Immature natural killer cell (primary cell): ENCODE results near the gene FAM237A. TPM values are rescaled to one million over a fixed set of nuclear protein-coding genes. Genes with fewer than 3 reads are reported as not detected.
A peak's percentile ranks its signal among the peaks of the same experiment; 100 is the strongest.

ENCODE experiments used
- DNase-seq, 3 donors: peaks; one replicate each; pipeline ENCODE4 v3.0.0; 2022; ENCODE audit warnings: mixed read lengths in 1 of 3
- H3K27ac Mint-ChIP-seq, 6 donors: one replicate each; pipeline ENCODE4 v1.8.0; 2020; ENCODE audit warnings: mixed read lengths in 6 of 6, mild to moderate bottlenecking in 5 of 6, inconsistent platforms in 4 of 6, moderate library complexity in 3 of 6
- H3K27me3 Mint-ChIP-seq, 3 donors: one replicate each; pipeline ENCODE4 v1.8.0; 2020 to 2021; ENCODE audit warnings: low read depth in 3 of 3, mild to moderate bottlenecking in 3 of 3, mixed read lengths in 3 of 3, moderate library complexity in 3 of 3, inconsistent platforms in 1 of 3
- H3K36me3 Mint-ChIP-seq, 3 donors: one replicate each; pipeline ENCODE4 v1.8.0; 2020; ENCODE audit warnings: mixed read lengths in 3 of 3, inconsistent platforms in 2 of 3, mild to moderate bottlenecking in 2 of 3
- H3K4me1 Mint-ChIP-seq, 2 donors: one replicate each; pipeline ENCODE4 v1.8.0; 2020; ENCODE audit warnings: inconsistent platforms in 2 of 2, mild to moderate bottlenecking in 2 of 2, mixed read lengths in 2 of 2, moderate library complexity in 1 of 2
- H3K4me3 Mint-ChIP-seq, 5 donors: one replicate each; pipeline ENCODE4 v1.8.0; 2020; ENCODE audit warnings: mild to moderate bottlenecking in 5 of 5, mixed read lengths in 5 of 5, inconsistent platforms in 3 of 5, moderate library complexity in 3 of 5
- H3K9me3 Mint-ChIP-seq, 6 donors: one replicate each; pipeline ENCODE4 v1.8.0; 2020; ENCODE audit warnings: mild to moderate bottlenecking in 6 of 6, mixed read lengths in 6 of 6, inconsistent platforms in 4 of 6, moderate library complexity in 3 of 6
- polyA plus RNA-seq, 3 donors: library from polyadenylated mRNA; unstranded; fragments of 300-500 nt; fragmentation: Illumina TruSeq; gene quantifications; one replicate each; pipeline ENCODE4 v1.2.3, GENCODE V29; 2021

FAM237A gene
- polyA plus RNA-seq, 3 donors from 2014 or later, result not detected

DNA sequence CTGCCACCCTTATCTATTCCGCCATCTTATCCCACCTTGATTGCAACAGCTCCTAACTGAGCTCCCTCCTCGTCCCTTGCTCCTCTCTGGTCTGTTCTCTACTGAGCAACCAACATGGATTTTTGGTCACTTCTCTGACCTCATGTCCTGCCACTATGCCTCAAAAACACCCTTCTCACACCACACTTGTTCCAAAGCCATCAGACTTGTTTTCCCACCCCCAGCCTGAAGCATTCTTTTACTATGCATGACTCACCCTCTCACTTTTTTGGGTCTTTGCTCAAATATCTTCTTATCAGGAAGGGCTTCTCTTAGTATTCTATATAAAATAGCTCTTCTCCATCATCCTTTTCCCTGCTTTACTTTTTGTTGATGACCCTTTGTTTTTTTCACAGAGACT is 2.7 kb upstream of the FAM237A start:
- Mint-ChIP-seq H3K27ac (no peak overlapping the region), H3K27me3 (peaks cover 0 to 10% (median 4%) of the 10 kb centered on the region in 3 donors), H3K9me3 (peaks cover 0 to 2% (median 0%) of the 10 kb centered on the region in 6 donors), H3K4me3 (no peak overlapping the region), H3K4me1 (no peaks in the 10 kb centered on the region), H3K36me3 (no peaks in the 10 kb centered on the region)
- DNase-seq, result no peak

DNA sequence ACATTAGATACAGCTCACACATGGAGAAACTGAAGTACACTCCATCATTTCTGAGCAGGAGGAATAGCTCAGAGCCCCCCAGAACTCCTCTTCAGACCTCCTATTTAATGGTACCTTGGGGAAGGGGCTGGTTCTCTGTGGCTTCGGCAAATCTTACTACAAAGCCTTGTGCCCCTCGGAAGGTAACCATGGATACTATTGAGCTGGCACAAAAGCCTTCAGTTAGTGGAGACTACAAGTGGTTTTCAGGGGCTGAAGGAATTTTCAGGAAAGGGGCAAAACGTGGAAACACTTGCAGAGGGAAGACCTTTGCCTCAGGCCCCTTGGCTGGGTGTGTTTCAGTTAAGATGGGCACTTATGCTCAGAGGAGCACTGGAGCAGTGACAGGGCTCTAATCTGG is 1.1 kb upstream of the FAM237A start:
- Mint-ChIP-seq H3K4me3 (no peak overlapping the region), H3K9me3 (peaks cover 0 to 2% (median 0%) of the 10 kb centered on the region in 6 donors), H3K4me1 (no peaks in the 10 kb centered on the region), H3K27ac (no peak overlapping the region), H3K36me3 (no peaks in the 10 kb centered on the region), H3K27me3 (peaks cover 0 to 9% (median 4%) of the 10 kb centered on the region in 3 donors)
- DNase-seq, result no peak

DNA sequence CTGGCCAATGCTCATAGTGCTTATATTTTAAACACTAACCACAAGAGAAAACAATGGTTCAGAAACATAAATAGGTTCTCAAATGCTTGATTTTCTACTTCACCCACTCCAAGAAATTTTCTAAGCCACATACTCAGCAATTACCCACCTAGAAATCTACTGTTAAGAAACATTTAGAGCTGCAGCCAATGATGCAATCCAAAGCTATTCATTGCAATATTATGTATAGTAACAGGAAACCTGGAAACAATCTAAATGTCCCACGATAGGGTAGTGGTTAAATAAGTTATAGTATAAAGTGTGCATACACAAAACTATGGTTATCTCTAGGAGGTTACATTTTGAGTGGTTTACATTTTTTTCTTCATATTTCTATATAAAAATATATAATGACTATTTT is 5.7 kb downstream of the FAM237A start:
- peaks cover 0 to 5% (median 0%) of the 10 kb centered on the region in 3 donors for H3K27me3 Mint-ChIP-seq
- H3K4me1 Mint-ChIP-seq, result no peaks in the 10 kb centered on the region
- H3K36me3 Mint-ChIP-seq, result no peaks in the 10 kb centered on the region
- no peak overlapping the region for H3K4me3 Mint-ChIP-seq
- peaks cover 0 to 2% (median 0%) of the 10 kb centered on the region in 6 donors for H3K9me3 Mint-ChIP-seq
- DNase-seq, result no peak
- H3K27ac Mint-ChIP-seq, result no peak overlapping the region

DNA sequence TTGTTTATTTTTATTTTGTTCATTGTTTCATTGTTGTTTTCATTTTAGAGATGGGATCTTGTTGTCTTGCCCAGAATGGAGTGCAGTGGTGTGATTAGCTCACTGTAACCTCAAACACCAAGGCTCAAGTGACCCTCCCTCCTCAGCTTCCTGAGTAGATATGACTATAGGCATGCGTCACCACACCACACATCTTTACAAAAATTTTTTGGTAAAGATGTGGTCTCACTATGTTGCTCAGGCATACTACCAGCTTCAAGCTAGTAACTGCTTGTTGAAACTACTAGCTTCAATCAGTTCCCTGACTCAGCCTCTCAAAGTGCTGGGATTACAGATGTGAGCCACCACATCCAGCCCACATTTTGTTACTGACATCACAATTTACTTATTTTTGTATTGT is 14.8 kb downstream of the FAM237A start:
- H3K27me3 Mint-ChIP-seq, result peaks cover 0 to 13% (median 9%) of the 10 kb centered on the region in 3 donors
- peaks cover 0 to 13% (median 7%) of the 10 kb centered on the region in 6 donors for H3K9me3 Mint-ChIP-seq
- no peak overlapping the region for H3K4me3 Mint-ChIP-seq
- no peaks in the 10 kb centered on the region for H3K4me1 Mint-ChIP-seq
- H3K36me3 Mint-ChIP-seq, result peaks cover 0 to 5% (median 0%) of the 10 kb centered on the region in 3 donors
- H3K27ac Mint-ChIP-seq, result no peak overlapping the region
- DNase-seq, result no peak

DNA sequence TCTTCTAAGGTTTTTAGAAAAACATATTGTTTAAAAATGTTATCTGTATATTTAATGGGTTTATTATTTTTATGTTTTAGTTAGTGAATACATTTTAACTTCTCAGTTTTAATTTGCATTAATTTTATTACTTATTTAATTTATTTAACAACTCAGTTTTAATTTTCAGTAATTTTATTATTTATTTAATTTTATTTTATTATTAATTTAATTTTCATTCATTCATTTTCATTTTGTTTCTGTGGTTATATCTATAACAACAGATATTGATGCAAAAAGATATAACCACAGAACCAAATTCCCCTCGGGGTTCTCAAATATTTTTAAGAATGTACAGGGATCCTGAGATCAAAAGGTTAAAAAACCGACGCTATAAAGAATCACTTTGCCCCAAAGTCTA is 23.0 kb downstream of the FAM237A start:
- DNase-seq, result no peak
- no peak overlapping the region for H3K4me3 Mint-ChIP-seq
- peaks cover 0 to 16% (median 0%) of the 10 kb centered on the region in 3 donors for H3K27me3 Mint-ChIP-seq
- H3K4me1 Mint-ChIP-seq, result no peaks in the 10 kb centered on the region
- no peaks in the 10 kb centered on the region for H3K9me3 Mint-ChIP-seq
- no peaks in the 10 kb centered on the region for H3K36me3 Mint-ChIP-seq
- H3K27ac Mint-ChIP-seq, result no peak overlapping the region

DNA sequence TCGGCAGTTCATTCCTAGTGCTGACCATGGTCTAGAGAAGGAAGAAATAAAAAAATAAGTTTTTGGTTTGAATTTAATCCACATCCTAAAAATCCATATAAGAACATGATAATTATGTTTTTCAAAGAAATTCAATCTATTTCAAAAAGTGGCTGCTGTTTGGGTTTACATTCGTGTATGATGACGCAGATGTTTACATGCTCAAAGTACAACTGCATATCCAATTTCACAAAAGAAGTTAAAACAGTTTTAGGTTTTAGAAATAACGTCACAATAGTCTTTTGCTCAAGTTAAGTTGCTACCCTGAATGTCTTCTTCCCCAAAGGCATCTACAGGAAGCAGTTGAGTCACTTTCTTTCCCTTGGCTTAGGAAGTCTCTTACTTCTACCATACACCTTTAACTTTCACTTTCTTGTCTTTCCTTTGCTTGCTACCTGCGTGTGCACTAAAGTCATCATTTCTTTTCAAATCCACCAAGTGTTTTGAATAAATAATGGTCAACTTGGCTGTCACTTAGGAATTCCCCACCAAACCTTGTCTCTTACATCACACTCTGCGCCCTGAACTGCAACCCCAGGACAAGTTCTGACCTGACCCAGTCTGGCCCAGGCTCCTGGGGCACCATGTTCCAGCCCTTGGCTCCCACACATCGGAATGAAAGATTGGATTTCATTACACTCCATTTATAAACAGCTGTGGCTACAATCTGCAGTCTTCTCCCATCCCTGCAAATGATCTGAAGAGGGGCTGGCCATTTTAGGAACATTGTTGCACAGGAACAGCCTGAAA is 28.4 kb downstream of the FAM237A start:
- Mint-ChIP-seq H3K27me3 (peaks cover 0 to 10% (median 5%) of the 10 kb centered on the region in 3 donors), H3K27ac (no peak overlapping the region), H3K9me3 (no peaks in the 10 kb centered on the region), H3K4me3 (no peak overlapping the region), H3K4me1 (no peaks in the 10 kb centered on the region), H3K36me3 (no peaks in the 10 kb centered on the region)
- no peak for DNase-seq

DNA sequence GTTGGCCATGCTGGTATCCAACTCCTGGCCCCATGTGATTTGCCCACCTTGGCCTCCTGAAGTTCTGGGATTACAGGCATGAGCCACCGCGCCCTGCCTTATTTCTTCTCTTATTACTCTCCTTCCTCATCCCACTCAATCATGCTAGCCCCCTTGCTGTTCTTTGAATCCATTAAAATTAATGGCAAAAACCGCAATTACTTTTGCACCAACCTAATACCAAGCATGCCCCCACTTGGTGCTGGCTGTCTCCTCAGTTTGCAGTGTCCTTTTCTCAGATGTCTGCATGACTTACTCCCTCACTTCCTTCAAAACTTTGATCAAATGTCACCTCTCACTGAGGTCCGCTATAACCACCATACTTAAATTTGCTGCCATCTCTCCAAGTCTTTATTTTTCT is 41.3 kb downstream of the FAM237A start:
- Mint-ChIP-seq H3K27me3 (peaks cover 2 to 6% (median 2%) of the 10 kb centered on the region in 3 donors), H3K4me1 (no peaks in the 10 kb centered on the region), H3K36me3 (no peaks in the 10 kb centered on the region), H3K27ac (no peak overlapping the region), H3K4me3 (no peak overlapping the region), H3K9me3 (no peaks in the 10 kb centered on the region)
- no peak for DNase-seq

DNA sequence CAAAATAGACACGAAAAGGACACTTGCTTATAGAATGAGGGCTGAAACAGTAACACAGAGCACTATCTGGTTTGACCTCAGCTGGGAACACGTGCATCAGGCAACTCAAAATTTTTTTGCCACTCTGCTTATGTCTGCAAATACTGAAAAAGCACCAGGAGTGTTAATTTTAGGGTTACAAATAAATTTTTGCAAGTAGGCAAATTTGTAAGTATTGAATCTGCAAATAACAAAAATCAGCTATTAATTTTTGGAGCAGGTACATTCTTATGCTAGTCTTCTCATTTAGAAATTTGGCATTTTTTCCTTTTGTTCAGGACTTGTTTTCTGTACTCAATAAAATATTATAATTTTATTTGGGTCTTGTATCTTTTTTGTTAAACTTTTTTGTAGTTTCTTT is 46.2 kb downstream of the FAM237A start:
- no peak for DNase-seq
- Mint-ChIP-seq H3K4me1 (no peaks in the 10 kb centered on the region), H3K27ac (no peak overlapping the region), H3K4me3 (no peak overlapping the region), H3K36me3 (no peaks in the 10 kb centered on the region), H3K27me3 (peaks cover 0 to 4% (median 2%) of the 10 kb centered on the region in 3 donors), H3K9me3 (no peaks in the 10 kb centered on the region)

DNA sequence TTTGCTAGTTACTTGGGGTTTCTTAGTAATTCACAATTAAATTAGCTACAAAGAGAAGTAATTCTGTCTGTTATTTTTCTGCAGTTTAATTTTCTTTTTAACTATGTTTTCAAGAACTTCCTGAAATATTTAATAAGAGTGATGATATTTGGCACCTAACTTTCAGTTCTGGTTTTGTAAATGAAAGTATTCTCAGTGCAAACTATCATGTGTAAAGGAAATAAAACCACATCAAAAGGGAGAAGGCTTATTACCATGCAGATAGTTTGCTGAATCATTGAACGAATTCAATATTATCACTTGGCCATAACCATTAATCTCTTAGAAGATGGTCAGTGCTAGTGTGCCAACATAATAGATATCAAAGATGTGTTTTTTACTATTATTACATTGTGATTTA is 46.7 kb downstream of the FAM237A start:
- no peak overlapping the region for H3K27ac Mint-ChIP-seq
- no peak for DNase-seq

DNA sequence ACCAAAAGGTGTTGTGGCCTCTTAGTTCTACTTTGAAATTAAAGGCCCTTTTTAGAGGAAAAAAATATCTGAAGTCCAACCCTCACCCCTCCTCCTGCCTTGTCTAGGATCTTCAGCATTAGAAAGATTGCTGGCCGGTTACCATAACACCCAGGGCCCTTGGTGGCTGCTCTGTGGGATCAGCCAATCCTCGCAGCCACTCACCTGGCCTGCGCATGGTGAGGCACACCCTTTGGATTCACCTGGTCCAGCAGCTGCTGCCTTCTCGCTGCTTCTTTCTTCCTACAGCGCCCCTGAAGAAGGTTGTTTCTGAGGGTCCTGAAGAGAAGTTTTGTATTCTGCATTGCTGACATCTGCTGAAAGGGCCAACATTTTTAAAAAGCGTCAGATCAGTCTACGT is 50.7 kb downstream of the FAM237A start:
- H3K27me3 Mint-ChIP-seq, result peaks cover 0 to 3% (median 0%) of the 10 kb centered on the region in 3 donors
- no peaks in the 10 kb centered on the region for H3K36me3 Mint-ChIP-seq
- H3K9me3 Mint-ChIP-seq, result no peaks in the 10 kb centered on the region
- H3K4me3 Mint-ChIP-seq, result no peak overlapping the region
- no peak for DNase-seq
- no peaks in the 10 kb centered on the region for H3K4me1 Mint-ChIP-seq
- no peak overlapping the region for H3K27ac Mint-ChIP-seq

More for the DNA sequence above, 46.7 kb downstream of the FAM237A start:
- H3K27me3 Mint-ChIP-seq, result peaks cover 0 to 2% (median 2%) of the 10 kb centered on the region in 3 donors
- H3K4me1 Mint-ChIP-seq, result no peaks in the 10 kb centered on the region
- H3K36me3 Mint-ChIP-seq, result no peaks in the 10 kb centered on the region
- H3K4me3 Mint-ChIP-seq, result no peak overlapping the region
- H3K9me3 Mint-ChIP-seq, result no peaks in the 10 kb centered on the region

DNA sequence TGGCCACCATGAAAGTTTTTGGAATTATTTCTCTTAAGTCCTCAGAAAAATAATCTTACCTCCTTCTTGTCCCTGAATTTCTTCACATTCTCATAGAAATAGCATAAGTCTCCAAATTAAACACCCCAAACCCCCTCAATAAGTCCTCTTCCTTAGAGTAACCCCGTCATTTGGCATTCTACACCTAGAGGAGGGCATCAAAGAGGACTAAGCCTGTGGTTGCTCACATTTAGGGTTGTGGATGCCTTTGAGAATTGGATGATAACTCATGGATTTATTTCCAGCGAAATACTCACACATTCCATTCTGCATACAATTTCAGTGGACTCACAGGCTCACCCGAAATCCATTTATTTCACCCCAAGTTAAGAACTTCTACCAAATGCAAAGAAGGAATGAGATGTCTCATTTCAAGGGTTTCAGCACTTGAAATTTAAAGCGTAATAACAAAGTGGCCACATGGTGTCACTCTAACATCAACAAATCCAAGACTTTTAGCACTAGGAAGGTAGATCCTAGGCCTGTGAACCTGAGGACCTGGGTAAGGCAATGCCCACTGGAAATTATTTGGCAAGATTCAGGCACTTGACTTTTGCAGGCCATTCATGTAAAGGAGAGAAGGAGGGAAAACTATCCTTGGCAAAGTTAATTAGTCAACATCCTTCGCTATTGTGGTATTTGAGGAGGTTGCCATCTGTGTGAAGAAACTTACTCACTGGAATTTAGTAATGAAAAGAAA is 51.3 kb downstream of the FAM237A start:
- H3K27ac Mint-ChIP-seq, result no peak overlapping the region
- H3K4me1 Mint-ChIP-seq, result no peaks in the 10 kb centered on the region
- H3K9me3 Mint-ChIP-seq, result no peaks in the 10 kb centered on the region
- H3K36me3 Mint-ChIP-seq, result no peaks in the 10 kb centered on the region
- no peak overlapping the region for H3K4me3 Mint-ChIP-seq
- peaks cover 0 to 3% (median 0%) of the 10 kb centered on the region in 3 donors for H3K27me3 Mint-ChIP-seq
- peak; percentile 9 to 34 (median 16) for DNase-seq

DNA sequence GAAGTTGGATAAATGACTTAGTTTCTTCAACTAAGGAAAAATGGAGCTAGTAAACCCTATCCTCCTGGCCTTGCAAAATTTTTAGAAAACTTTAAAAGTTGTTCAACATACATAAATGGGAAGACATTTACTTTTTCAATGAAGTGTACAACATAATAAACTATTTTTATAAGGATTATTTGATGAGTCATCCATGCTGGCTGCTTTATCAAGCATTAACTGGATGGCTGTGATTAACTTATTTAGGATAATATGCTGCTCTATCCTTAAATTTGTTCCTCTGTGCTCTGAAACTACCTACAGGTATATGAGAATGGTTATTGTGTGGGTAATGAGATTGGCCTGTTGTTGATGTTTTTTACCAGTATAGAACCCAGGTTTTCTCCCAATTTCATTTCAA is 54.6 kb downstream of the FAM237A start:
- Mint-ChIP-seq H3K9me3 (no peaks in the 10 kb centered on the region), H3K4me3 (no peak overlapping the region), H3K36me3 (no peaks in the 10 kb centered on the region), H3K4me1 (no peaks in the 10 kb centered on the region), H3K27me3 (peaks cover 3 to 6% (median 5%) of the 10 kb centered on the region in 3 donors), H3K27ac (no peak overlapping the region)
- no peak for DNase-seq

DNA sequence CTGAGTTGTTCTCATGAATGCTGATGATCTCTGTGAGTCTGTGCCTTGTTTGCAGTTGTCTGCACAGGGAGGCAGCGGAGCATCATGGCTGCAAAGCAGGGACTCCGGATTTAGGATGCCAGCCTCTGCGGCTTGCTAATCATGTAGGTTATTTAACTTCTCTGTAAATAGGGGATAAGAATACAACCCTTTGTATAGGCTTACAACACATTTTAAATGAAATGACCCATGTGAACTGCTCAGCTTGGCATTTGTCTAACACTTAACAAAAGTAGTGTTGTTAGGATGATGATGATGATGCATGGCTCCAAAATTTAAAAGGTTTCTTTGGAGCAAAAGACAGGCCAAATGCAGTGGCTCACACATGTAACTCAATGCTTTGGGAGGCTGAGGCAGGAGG is 56.5 kb downstream of the FAM237A start:
- Mint-ChIP-seq H3K9me3 (no peaks in the 10 kb centered on the region), H3K36me3 (no peaks in the 10 kb centered on the region), H3K27me3 (peaks cover 3 to 6% (median 5%) of the 10 kb centered on the region in 3 donors), H3K27ac (no peak overlapping the region), H3K4me1 (no peaks in the 10 kb centered on the region), H3K4me3 (no peak overlapping the region)
- DNase-seq, result no peak
